Esophagus squamous epithelium (tissue), 4 donors: ENCODE data around the gene SCIN.

Experiments used
- CTCF ChIP-seq, 6 experiments: fragments of 450-650 bp in 4 of 6; fragments of 200-600 bp in 2 of 6; sonication (generic) in 2 of 6; IDR thresholded peaks; one replicate each; pipeline ENCODE4 v1.5.1; 2016 to 2019; ENCODE audit warnings: antibody characterized with exemption in 6 of 6, mild to moderate bottlenecking in 4 of 6, moderate library complexity in 4 of 6
- POLR2A ChIP-seq, 4 donors: fragments of 450-650 bp; IDR thresholded peaks; one replicate each; pipeline ENCODE4 v1.6.1; 2017; ENCODE audit warnings: antibody characterized with exemption in 4 of 4, mild to moderate bottlenecking in 4 of 4, moderate library complexity in 3 of 4

- no peak for TF ChIP-seq POLR2A (IDR thresholded peaks at IDR 0.05)
- TF ChIP-seq CTCF (IDR thresholded peaks at IDR 0.05): no peak
Measured at GRCh38 chr7:12571691-12572090, 1.2 kb downstream of the SCIN start.
